Activated effector memory CD4-positive, alpha-beta T cell treated with anti-CD3 and anti-CD28 coated beads, Interleukin-2, amount 50 U/mL, for 16 hours (primary cell): ENCODE data around the gene DYDC1.
"Not testable (repeated sequence)": the region's sequence is repeated elsewhere in the genome, so short reads cannot be mapped to it uniquely, and the experiment has no call there.

ENCODE experiments used
- DNase-seq: peaks from one replicate; pipeline ENCODE4 v3.0.0-alpha.2; 2020

The DYDC1 gene

DNA sequence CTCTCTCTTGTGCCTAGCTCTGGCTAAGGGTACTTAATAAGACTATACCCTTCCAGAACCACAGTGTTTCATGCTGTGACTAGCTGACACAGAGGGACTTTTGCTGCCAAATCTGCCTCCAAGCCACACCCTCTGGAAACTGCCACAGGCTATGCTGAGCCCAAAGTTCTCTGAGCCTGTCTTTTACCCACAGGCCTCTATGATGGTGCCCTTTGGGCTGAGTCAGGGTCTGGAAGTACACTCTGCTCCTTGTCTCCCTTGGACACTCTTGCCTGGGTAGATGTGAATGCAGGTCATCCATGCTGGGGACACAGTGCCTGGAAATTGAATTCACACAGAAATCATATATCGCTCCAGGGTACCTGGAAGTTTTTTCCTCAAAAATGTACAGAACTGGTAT is 22.6 kb downstream of the DYDC1 start:
- DNase-seq = no peak

DNA sequence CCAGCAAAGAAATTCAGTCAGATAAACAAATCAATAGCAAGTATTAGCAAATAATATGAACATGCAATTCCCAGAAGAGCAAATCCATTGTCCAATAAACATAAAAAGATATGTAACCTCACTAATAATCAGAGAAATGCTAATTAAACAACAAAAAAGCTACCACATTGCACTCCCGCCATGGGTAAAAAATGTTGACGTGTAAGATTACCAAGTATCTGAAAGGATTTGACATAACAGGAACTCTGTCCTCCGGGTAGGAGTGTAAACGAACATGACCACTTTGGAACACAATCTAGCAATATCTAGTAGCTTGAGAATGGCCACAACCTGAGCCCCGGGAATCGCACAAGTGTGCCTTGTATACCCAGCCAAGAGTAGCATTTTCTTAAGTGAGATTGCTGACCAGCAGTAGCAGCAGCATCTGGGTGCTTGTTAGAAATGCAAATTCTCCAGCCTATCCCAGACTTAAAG is 31.6 kb downstream of the DYDC1 start:
- no peak for DNase-seq

DNA sequence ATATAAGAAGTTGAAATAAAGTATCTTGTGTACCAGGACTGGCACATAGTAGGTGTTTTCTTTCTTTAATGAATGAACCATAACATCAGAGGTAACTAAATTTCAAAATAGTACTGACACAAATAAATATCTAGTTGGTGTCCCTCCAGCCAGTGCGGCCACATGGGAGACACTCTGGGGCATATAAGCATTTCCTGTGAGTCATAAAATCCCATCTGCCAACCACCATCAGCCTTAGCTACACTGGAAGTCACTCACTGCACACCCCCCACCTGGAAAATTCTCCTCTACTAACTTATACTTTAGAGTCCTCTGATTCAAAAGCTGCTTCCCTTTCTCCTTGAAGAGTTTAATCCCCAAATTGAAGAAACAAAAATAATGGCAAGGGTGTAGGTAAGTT is 32.5 kb downstream of the DYDC1 start:
- DNase-seq = no peak

DNA sequence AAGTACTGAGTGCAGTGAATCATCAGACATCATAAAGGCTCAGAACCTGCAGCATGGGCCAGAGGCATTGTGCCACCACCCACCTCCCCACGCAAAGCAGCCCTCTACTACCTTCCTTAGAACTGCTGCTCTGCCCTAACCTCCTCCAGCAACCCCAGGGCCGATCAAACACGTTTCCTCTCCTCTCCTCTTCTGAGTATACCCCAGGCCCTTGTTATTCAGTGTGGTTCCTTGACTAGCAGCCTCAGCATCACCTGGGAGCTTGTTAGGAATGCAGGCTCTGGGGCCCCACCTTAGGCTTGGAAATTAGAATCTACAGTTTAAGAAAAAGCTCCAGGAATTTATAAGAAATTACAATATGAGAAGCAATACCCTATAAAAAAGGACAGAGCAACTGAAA is 33.2 kb downstream of the DYDC1 start:
- DNase-seq = no peak

DNA sequence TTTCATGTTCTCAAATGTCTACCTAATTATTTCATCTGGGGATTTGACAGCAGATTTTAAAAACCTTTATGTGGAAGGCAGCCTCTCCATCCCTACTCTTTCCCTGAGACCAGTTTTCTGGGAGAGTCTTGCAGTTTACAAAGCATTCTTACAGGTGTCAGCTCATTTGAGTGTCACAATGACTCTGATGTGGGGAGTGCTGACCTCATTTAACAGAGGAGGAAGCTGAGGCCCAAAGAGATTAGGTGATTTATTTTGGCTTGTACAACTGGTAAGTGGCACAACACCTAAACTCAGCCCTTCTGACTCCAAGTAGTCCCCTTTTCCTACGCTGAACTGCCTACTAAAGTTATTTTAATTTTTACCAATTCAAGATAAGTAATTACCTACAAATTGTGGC is 33.8 kb downstream of the DYDC1 start:
- no peak for DNase-seq

DNA sequence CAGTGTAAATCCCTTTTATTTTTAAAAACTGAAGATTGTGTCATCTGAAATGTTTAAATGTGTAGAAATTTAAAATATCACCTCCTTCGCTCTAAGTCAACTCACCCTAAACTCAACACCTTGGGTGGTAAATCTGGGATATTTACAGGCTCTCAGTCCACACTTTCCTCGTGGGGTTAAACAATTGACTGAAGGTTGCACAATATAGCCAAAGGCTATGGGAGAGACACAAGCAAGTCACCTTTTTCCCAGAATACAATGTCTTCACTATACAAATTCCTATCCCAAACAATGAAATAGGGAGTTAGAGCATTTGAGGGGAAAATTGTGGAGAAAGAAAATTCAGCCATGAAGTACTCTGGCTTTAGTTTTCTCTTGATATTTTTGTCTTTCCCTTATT is 34.4 kb downstream of the DYDC1 start:
- no peak for DNase-seq

DNA sequence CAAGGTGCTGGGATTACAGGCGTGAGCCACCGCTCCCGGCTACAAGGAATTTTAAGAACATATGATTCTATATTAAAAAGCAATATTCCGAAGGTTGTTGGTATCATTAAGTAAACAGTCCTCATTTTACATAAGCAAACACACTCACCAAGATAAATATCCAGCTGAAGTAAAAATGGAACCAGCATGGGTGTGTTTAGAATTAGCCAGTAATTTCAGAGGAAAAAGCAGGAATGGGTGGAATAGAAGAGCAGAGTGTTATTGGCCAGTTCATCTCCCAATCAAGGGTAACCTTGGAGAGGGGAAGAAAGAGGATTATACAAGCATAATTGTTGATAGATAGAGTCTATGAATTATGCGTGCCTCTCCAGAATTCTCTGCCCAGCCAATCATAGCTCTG is 35.4 kb downstream of the DYDC1 start:
- no peak for DNase-seq

DNA sequence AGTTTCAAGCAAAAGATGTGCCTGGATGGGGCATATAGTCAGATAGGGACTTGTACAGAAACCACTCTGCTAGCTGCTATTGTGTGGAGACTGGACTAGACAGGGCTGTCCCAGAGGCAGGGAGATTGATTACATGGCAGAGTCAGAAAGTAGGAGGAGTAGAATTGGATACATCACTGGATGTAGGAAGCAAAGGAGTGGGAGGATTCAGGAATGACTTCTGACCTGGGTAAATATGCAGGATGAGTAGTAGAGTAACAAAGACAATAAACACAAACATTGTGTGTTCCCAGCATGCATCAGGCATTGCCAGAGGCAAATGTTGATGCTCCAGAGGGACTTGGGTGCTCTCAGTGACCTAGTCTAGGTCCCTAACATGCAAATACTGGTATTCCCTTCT is 36.2 kb downstream of the DYDC1 start:
- no peak for DNase-seq

DNA sequence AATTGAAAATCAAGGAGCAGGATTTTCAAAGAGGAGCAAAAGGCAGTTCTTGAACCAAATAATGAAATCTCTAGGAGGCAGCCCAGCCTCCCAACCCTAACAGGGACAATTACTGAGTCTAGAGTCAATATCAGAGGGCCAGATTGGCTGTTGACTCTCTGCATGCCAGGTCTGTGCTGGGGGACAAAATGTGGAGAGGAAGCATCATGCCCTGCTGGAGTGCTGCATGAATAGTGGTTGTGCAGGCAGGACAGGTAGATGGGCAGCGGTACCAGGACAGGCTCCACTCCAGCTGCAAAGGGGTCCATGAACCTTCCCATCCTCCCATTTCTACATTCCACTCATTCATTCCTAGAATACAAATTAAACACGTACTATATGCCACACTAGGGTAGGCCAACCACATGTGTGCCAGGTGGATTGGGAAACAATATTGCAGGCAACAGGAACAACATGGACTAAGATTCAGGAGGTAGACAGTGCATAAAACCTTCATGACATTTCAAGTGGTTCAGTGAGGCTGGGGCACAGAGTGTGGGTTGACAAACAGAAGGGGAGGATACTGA is 36.7 kb downstream of the DYDC1 start:
- DNase-seq = no peak

DNA sequence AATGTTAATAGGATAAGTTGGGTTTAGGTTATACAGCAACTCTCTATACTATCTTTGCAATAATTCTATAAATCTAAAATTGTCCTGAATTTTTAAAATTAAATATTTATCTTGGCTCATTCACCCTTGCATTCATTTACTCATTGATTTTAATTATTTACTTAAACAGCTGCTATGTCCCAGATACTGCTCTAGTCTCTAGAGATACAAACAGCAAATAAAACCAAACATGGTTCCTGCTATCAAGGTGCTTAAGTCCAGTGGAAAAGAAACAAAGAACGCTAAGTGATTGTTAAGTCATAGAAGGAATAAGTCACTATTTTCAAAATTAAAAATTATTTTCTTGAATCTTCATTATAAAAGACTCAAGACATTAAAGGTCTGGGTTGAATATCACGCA is 37.2 kb downstream of the DYDC1 start:
- no peak for DNase-seq

DNA sequence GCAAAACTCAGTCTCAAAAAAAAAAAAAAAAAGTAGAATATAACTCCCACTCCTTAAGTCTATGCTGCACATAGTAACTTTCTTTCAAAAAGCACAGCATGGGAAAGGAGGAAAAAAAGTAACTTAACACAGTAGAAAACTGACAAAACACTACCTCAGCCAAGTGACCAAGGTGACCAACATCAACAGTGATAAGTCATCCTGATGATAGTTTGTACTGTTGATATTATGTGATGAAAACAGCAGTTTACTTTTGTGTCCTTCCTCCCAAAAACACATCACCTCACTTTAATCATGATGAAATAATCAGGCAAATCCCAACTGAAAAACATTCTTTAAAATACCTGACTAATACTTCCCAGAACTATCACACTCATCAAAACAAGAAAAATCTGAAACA is 37.8 kb downstream of the DYDC1 start:
- DNase-seq = no peak

DNA sequence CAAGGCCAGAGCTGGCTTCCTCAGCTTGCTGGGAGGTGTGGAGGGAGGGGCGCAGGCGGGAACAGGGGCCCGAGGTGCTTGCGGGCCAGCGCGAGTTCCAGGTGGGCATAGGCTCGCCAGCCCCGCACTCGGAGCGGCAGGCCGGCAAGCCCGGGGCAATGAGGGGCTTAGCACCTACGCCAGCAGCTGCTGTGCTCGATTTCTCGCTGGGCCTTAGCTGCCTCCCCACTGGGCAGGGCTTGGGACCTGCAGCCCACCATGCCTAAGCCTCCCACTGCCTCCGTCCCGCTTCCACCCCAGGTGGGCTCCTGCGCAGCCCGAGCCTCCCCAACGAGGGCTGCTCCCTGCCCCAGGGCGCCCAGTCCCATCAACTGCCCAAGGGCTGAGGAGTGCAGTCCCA is 41.2 kb downstream of the DYDC1 start:
- no peak for DNase-seq

DNA sequence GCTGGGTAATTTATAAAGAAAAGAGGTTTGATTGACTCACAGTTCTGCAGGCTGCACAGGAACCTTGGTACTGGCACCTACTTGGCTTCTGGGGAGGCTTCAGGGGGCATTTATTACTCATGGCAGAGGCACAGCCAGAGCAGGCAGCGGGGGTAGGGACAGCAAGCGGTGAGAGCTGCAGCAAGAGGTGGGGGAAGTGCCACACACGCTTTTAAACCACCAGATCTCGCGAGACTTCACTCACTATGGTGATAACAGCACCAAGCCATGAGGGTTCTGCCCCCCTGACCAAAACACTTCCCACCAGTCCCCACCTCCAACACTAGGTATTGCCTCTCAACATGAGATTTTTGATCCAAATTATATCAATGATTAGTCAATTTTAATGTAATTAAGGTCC is 43.0 kb downstream of the DYDC1 start:
- DNase-seq = no peak

DNA sequence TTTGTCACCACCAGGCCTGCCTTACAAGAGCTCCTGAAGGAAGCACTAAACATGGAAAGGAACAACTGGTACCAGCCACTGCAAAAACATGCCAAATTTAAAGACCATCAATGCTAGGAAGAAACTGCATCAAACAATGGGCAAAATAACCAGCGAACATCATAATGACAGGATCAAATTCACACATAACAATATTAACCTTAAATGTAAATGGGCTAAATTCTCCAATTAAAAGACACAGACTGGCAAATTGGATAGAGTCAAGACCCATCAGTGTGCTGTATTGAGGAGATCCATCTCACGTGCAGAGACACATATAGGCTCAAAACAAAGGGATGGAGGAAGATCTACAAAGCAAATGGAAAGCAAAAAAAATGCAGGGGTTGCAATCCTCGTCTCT is 50.6 kb downstream of the DYDC1 start:
- DNase-seq = not testable (repeated sequence)

DNA sequence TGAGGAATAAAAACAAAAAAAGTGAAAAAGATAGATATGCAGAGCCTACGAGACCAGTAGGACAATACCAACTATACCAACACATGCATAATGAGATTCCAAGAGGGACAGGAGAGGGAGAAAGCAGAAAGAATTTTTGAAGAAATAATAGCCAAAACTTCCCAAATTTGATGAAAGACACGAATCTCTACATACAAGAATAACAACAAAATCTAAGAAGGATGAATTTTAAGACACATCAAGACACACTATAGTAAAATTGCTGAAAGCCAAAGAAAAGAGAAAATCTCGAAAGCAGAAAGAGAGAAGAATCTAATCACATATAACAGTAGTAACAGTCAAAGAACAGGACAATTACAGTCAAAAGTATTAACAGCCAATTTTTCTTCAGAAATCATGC is 59.6 kb downstream of the DYDC1 start:
- no peak for DNase-seq

DNA sequence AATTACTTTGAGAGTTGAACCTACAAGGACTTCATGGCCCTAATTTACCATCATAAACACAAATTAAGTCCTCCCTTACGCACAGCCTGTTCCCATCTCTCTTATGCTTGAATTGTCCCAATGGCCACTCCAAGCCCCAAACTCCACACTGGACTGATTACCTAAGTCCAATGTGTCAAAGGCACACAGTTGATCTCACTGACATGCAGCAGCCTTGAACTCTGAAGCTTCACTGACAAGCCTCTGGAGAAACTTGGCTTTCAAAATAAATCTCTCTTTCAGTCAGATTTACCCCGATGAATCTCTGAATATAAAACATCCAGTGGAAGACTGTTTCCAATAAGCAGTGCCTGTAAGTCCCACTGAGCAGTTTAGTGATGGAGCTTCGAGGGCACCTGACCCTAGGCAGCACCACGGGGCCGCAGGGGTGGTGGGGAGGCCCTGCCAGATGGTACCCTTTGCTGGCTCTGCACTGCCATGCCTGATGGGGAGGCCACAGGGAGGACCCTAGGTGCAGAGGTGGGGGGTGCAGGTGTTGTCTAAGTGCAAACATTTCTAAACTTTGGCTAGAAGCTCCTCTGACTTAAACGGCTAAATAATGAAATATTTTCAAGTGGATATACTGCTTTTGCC is 63.8 kb downstream of the DYDC1 start:
- no peak for DNase-seq

DNA sequence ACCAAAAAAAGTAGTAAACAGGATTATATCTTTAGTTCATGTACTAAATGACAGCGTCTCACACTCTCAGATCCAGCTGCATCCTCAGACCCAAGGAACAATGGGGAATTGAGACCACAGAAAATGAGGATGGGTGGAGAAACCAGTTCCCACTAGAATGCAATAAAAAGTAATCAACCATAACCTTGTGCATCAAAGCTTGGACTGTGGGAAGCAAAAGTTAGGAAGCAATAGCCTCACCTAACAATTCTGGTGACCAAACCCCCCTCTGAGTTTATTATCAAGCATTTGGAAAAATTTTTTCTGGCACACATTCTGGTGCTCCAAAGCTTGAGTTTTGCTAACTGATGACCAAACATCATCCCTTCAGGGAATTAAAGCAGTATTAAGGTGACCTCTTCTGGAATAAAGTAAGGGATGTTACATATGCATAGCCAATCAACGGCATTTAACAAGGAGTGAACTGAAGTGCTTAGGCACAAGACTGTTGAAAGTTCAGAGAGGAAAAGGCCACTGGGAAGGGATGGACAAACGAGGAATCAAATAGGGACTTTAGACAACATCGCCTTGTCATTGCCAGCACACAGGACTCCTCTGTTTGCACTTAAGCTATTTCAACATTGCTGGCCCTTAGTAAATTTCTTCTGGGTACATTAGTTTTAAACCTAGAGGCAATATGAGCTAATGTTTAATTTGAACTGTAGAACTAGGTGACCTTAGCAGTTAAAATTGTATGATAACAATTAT is 65.9 kb downstream of the DYDC1 start:
- DNase-seq = no peak

DNA sequence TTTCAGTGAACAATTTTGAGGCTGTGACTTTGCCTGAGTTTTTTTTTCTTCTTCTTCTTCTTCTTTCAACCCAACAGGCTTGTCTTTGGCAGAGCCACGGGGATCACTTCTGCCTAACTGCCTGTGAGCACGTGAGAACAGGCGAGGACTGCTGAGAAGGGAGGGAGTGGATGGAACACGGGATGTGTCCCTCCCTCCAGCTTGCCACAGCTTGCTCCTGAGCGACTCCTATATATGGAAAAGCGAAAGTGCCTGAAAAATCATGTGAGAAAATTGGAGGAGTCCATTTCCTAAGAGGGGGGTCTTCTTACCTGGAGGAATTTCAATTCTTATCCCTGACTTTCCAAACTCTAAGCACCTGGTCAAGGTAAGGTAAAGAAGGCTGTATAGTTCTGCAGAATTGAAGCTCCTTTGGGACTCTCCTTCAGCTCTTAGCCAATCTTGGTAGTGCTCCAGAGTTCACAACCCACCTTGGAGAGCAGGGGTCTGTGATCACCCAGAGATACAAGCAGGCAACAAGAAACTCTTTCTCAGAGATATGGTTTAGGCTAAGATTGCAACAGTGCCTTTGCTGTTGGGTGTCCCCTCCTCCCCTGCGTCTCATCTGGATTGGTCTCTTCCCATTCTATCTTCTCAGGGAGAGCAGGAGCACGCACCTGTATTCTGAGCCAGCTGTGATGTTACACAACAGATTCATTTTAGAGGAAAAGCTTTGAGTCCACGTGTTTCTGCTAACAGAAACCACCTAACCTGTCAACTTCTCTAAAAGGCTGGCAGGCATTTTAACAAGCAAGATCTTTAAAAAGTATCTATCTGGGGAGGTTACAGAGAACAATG is 66.9 kb downstream of the DYDC1 start, which contains the start of gene MAT1A:
Gene MAT1A, minus strand, starts transcription at position 208 of the 837 bp plus-strand sequence. CDS start 235 bp downstream, outside the sequence.
- DNase-seq = no peak

DNA sequence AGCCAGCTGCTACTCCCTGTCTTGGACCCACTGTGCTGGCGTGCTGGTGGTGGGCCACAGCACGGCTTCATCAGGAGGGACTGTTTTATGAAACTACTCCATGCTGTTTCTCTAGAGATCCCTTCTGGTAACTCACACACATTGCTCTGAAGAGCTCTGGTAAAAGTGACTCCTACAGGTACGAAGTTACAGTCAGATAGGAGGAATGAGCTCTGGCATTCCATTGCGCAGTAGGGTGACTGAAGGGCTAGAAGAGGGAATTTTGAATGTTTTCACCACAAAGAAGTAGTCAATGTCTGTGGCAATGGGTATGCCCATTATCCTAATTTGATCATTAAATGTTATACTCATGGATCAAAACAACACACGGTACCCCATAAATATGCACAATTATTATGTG is 67.7 kb downstream of the DYDC1 start:
- no peak for DNase-seq
